ENCODE data around the gene DDX18. TPM values are rescaled to one million over a fixed set of nuclear protein-coding genes. Genes with fewer than 3 reads are reported as not detected.
A peak's percentile ranks its signal among the peaks of the same experiment; 100 is the strongest.

The DDX18 gene
- total and polyA plus RNA-seq, 12 donors = 17.5 to 40.4 (median 29.3) TPM

GRCh38 chr2:117853873-117854272 is 39.4 kb downstream of the DDX18 start:
- Histone ChIP-seq H3K9me3 (no peaks in the 10 kb centered on the region), H3K4me3 (no peak overlapping the region), H3K27me3 (peaks cover 0 to 93% (median 43%) of the 10 kb centered on the region in 7 donors), H3K4me1 (no peaks in the 10 kb centered on the region), H3K36me3 (no peaks in the 10 kb centered on the region), H3K27ac (no peak overlapping the region)
- ATAC-seq = peak in 5 of 8 donors; percentile 44 to 91 (median 58)
- intact Hi-C loops (cut with DNase I) = no loop called here
- no peak for TF ChIP-seq CTCF (IDR thresholded peaks at IDR 0.05)
- peak; percentile 18 to 75 for DNase-seq
- WGBS, 2 donors = 57 to 60% methylated on average over 8 of the region's 8 CpGs

- Histone ChIP-seq H3K36me3 (no peaks in the 10 kb centered on the region), H3K27ac (no peak overlapping the region), H3K27me3 (peaks cover 0 to 93% (median 48%) of the 10 kb centered on the region in 7 donors), H3K4me3 (no peak overlapping the region), H3K9me3 (peaks cover 0 to 3% (median 0%) of the 10 kb centered on the region in 11 donors), H3K4me1 (no peaks in the 10 kb centered on the region)
- intact Hi-C loops (cut with DNase I) = no loop called here
- 30 to 39% methylated on average over 6 of the region's 6 CpGs for WGBS, 2 donors
- ATAC-seq = no peak
- DNase-seq = no peak
- no peak for TF ChIP-seq CTCF (IDR thresholded peaks at IDR 0.05)
These were observed 40.1 kb downstream of the DDX18 start for GRCh38 chr2:117854610-117855009.

DNA sequence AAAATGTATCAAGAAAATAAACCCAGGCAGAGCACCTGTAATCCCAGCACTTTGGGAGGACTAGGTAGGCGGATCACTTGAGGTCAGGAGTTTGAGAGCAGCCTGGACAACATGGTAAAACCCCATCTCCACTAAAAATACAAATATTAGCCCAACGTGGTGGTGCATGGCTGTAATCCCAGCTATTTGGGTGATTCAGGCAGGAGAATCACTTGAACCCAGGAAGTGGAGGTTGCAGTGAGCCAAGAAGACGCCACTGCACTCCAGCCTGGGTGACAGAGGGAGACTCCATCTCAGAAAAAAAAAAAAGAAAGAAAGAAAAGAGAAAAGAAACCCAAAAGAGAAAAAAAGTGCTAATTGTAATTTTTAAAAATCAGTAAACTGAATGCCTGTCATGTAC is 41.4 kb downstream of the DDX18 start:
- WGBS, 2 donors = 52 to 54% methylated on average over 3 of the region's 3 CpGs
- no peak for DNase-seq
- Histone ChIP-seq H3K27me3 (peaks cover 0 to 96% (median 50%) of the 10 kb centered on the region in 7 donors), H3K4me3 (no peak overlapping the region), H3K27ac (no peak overlapping the region), H3K36me3 (no peaks in the 10 kb centered on the region), H3K9me3 (peaks cover 0 to 3% (median 0%) of the 10 kb centered on the region in 11 donors), H3K4me1 (no peaks in the 10 kb centered on the region)
- ATAC-seq = no peak
- intact Hi-C loops (cut with DNase I) = no loop called here
- TF ChIP-seq CTCF (IDR thresholded peaks at IDR 0.05) = no peak

GRCh38 chr2:117856415-117857210 is 42.1 kb downstream of the DDX18 start:
- H3K36me3 ChIP-seq = no peaks in the 10 kb centered on the region
- no peak overlapping the region for H3K4me3 ChIP-seq
- H3K4me1 ChIP-seq = no peaks in the 10 kb centered on the region
- peaks cover 0 to 91% (median 43%) of the 10 kb centered on the region in 7 donors for H3K27me3 ChIP-seq
- WGBS, 2 donors = 38 to 41% methylated on average over 4 of the region's 4 CpGs
- H3K27ac ChIP-seq = no peak overlapping the region
- DNase-seq (no peak), ATAC-seq (no peak)
- no peak for TF ChIP-seq CTCF (IDR thresholded peaks at IDR 0.05)
- peaks cover 0 to 3% (median 0%) of the 10 kb centered on the region in 11 donors for H3K9me3 ChIP-seq
- intact Hi-C loops (cut with DNase I) = no loop called here

Data from heart right ventricle (tissue), 16 donors.